ENCODE results near the gene PPIL4. TPM values are rescaled to one million over a fixed set of nuclear protein-coding genes. Genes with fewer than 3 reads are reported as not detected.

Gene PPIL4, protein sequence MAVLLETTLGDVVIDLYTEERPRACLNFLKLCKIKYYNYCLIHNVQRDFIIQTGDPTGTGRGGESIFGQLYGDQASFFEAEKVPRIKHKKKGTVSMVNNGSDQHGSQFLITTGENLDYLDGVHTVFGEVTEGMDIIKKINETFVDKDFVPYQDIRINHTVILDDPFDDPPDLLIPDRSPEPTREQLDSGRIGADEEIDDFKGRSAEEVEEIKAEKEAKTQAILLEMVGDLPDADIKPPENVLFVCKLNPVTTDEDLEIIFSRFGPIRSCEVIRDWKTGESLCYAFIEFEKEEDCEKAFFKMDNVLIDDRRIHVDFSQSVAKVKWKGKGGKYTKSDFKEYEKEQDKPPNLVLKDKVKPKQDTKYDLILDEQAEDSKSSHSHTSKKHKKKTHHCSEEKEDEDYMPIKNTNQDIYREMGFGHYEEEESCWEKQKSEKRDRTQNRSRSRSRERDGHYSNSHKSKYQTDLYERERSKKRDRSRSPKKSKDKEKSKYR
- polyA plus RNA-seq (ENCODE audit: insufficient read length in 4 of 4): 10 to 100 TPM; 52.1 to 66.2 (median 58.3) TPM

DNA sequence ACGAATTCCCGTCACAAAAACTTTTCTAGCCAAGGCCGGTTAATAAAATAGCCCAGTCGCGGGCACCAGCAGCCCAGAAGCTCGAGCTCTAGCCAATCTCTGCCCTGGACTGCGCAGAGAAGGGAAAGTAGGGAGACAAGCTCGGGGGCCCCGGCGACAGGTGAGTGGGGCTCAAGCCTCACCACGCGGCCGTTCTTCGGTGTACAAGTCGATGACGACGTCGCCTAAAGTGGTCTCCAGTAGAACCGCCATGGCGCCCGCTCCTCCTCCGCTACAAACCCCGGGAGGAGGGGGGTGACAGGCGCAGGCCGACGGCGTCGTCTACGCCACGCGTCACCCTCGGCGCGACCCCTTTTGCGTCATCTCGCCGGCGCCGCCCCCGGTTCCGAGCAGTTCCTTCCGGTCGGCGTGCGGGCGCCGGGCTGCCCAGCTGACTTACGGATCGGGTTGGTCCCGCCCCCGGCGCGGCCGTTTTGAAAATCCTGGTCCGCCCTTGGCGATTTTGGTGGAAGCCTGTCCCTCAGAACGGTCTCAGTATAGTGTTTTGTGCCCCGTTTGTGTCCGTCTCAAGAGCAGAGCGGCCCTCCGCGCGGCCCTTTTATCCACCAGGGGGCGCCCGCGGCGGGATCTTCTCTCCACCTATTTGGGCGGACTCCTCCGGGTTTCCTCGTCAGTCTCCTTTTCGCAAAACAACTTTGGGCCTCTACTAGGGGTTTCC lies at the start of gene PPIL4:
Gene PPIL4, minus strand, starts transcription at position 290 of the 718 bp plus-strand sequence. Its CDS starts 38 bp downstream, at position 252.
- peak in 3 of 4 donors; percentile 77 to 92 (median 92) for DNase-seq (ENCODE audit: low read depth in 4 of 4, low spot score in 2 of 4)

DNA sequence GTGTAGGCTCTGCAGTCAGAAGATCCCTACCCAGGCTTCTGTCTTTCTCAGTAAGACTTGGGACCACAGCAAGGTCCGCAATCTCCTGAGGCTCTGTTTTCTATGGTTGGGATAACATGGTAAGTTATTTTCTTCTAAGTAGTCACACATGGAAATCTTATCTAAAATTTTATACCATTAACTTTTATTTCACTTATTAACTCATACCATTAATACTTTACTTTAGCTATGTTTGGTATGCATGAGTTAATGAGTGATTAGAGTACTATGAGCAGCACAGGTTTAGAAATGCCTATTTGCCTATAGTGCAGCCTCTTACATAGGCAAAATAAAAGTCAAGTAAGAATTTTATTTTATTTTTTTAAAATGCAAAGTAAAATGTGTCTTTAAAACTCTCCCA lies 47.6 kb upstream of the PPIL4 start:
- DNase-seq (ENCODE audit: low read depth in 4 of 4, low spot score in 2 of 4): peak in 1 of 4 donors; percentile 24

DNA sequence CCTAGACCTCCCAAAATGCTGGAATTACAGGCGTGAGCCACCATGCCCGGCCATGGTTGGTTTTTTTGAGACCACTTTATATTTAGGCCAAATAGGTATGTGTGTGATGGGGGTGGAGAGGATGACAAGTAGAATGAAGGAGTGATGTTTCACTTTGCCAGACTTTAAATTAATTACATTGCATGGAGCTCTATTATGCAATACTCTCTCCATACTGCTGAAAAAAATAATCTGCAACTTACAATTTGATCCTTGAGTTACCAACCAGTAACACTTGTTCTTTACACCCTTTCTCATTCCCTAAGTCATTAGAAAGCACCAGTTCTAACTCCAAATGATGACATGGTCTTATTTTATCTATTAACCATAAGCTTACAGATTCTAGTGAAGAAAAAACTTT lies 47.1 kb upstream of the PPIL4 start:
- DNase-seq (ENCODE audit: low read depth in 4 of 4, low spot score in 2 of 4): no peak

- DNase-seq (ENCODE audit: low read depth in 4 of 4, low spot score in 2 of 4): no peak
Measured at GRCh38 chr6:149586149-149586548, 40.3 kb upstream of the PPIL4 start.

GRCh38 chr6:149581349-149581748 lies 35.5 kb upstream of the PPIL4 start:
- DNase-seq (ENCODE audit: low read depth in 4 of 4, low spot score in 2 of 4): no peak

- DNase-seq (ENCODE audit: low read depth in 4 of 4, low spot score in 2 of 4): no peak
Measured at GRCh38 chr6:149580880-149581279, 35.0 kb upstream of the PPIL4 start.

- DNase-seq (ENCODE audit: low read depth in 4 of 4, low spot score in 2 of 4): no peak
Measured at GRCh38 chr6:149567945-149568585, 22.2 kb upstream of the PPIL4 start.

DNA sequence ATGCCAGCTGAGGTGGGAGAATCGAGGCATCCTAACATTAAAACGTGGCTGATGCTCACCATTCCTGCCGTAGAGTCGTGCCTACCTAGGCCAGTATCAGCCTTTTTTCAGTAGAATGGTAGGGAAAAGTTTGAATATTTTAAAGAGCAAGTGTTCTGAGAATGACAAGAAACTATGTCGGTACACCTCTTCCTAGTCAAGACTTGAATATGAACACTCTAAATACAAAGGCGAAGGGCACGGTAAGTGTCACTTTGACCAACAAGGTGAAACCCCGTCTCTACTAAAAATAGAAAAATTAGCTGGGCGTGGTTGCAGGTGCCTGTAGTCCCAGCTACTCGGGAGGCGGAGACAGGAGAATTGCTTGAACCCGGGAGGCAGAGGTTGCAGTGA lies 21.3 kb upstream of the PPIL4 start:
- DNase-seq (ENCODE audit: low read depth in 4 of 4, low spot score in 2 of 4): no peak

GRCh38 chr6:149566410-149567193 lies 20.8 kb upstream of the PPIL4 start:
- peak in 1 of 4 donors; percentile 45 for DNase-seq (ENCODE audit: low read depth in 4 of 4, low spot score in 2 of 4)

DNA sequence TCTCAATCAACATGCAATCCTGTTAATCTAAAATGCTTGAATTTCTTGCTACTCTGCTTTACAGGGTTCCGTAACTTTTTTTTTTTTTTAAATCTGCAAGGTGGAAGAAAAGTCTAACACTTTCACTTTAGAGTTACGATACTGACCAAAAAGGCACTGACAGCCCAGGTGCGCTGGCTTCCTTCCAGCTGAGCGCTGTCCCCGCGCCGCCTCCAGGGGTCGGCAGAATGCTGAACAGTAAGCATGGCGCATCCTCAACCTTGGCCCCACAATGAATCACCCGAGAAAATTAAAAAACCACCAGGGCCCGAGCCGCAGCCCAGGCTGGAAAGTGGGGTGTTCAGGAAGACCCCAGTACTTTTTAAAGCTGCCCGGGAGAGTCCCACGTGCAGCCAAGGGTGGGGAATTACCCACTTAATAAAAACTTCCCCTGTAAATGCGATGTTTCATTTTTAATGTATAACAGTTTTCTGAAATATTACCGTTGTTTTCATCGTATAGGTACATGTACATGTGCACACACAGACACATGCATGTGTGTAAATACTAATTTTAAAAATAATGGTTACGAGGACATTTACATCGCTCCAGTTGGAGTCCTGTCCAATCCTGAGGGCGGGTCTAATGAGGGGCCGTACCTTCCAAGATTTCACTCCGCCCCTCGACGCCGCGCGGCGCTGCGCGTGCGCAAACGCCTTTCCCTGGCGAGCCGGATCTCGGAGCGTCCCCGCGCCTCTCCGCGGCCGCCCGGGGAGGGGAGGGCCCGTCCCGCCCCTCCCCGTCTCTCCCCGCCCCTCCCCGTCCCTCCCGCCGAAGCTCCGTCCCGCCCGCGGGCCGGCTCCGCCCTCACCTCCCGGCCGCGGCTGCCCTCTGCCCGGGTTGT lies 19.9 kb upstream of the PPIL4 start, which contains the start of gene GINM1:
Gene GINM1, plus strand, starts transcription at position 849 of the 883 bp plus-strand sequence. CDS start 40 bp downstream, outside the sequence.
- DNase-seq (ENCODE audit: low read depth in 4 of 4, low spot score in 2 of 4): peak in 3 of 4 donors; percentile 85 to 95 (median 94)

DNA sequence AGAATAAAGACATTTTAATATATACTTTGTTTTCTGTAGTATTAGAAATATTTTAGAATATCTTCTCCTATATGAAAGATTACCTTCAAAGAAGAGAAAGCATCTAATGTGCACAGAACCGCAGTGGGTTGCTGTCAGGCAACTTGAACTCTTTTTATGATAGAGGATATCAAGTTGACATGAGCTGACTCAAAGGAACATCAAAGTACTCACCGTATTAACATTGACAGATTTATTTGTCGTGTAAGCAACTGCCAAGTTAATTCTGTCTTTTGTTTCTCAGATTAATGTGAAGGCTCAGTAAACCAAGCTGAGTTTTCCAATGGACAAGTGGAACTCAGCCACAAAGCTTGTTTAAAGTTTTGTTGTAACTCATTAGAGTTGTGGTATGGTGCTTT lies 18.1 kb upstream of the PPIL4 start:
- no peak for DNase-seq (ENCODE audit: low read depth in 4 of 4, low spot score in 2 of 4)

DNA sequence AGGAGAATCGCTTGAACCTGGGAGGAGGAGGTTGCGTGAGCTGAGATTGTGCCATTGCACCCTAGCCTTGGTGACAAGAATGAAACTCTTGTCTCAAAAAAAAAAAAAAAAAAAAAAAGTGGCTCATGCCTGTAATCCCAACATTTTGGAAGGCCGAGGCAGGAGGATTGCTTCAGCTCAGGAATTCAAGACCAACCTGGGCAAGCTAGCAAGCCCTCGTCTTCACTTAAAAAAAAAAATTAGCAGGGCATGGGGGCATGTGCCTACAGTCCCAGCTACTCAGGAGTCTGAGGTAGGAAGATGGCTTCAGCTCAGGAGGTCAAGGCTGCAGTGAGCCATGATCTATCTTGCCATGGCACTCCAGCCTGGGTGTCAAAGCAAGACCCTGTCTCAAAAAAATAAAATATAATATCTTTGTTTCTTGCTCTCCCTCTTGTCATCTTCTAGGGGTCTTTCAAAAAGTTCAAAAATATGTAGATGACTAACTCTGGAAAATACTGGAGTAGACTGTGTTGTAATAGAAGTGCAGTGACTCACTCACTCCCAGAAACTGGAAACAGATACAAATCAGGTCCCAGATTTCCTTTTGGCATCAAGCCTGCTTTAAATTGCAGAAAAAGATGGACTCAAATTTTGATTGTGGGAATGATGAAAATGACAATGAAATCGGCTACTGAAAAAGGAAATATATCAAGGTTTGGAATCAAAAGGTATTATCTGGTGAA lies 17.5 kb upstream of the PPIL4 start:
- no peak for DNase-seq (ENCODE audit: low read depth in 4 of 4, low spot score in 2 of 4)

DNA sequence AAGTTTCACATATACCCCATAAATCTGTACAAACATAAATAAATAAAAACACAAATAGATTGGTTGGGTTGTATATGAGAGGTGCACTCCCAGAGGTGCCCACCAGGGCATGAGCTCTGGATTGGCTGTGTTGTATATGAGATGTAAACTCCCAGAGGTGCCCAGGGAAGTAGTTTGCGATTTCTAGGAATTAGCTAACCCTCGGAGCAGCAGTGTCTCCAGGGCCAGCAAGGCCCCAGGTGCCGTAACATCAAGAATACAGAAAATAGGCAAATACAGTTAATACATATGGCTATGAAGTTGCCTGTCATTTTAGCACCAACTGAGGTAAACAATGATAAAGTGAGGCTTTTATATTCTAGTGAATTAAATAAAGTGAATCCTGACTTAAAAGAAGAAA lies 14.9 kb upstream of the PPIL4 start:
- no peak for DNase-seq (ENCODE audit: low read depth in 4 of 4, low spot score in 2 of 4)

- no peak for DNase-seq (ENCODE audit: low read depth in 4 of 4, low spot score in 2 of 4)
Measured at GRCh38 chr6:149559389-149559788, 13.5 kb upstream of the PPIL4 start.

DNA sequence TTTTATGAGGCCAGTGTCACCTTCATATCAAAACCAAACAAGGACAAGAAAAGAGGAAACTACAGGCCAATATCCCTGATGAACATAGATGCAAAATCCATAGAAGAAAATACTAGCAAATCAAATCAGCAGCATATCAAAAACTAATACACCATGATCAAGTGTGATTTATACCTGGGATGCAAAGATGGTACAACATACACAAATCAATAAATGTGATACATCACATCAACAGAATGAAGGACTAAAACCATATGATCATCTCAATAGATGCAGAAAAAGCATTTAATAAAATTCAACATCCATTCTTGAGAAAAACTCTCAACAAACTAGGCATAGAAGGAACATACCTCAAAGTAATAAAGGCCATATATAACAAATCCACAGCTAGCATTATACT lies 12.2 kb upstream of the PPIL4 start:
- DNase-seq (ENCODE audit: low read depth in 4 of 4, low spot score in 2 of 4): no peak

- no peak for DNase-seq (ENCODE audit: low read depth in 4 of 4, low spot score in 2 of 4)
Measured at GRCh38 chr6:149551920-149552319, 6.1 kb upstream of the PPIL4 start.

- DNase-seq (ENCODE audit: low read depth in 4 of 4, low spot score in 2 of 4): peak in 2 of 4 donors; percentile 52 to 54
Measured at GRCh38 chr6:149545258-149545753, 537 bp downstream of the PPIL4 start.

DNA sequence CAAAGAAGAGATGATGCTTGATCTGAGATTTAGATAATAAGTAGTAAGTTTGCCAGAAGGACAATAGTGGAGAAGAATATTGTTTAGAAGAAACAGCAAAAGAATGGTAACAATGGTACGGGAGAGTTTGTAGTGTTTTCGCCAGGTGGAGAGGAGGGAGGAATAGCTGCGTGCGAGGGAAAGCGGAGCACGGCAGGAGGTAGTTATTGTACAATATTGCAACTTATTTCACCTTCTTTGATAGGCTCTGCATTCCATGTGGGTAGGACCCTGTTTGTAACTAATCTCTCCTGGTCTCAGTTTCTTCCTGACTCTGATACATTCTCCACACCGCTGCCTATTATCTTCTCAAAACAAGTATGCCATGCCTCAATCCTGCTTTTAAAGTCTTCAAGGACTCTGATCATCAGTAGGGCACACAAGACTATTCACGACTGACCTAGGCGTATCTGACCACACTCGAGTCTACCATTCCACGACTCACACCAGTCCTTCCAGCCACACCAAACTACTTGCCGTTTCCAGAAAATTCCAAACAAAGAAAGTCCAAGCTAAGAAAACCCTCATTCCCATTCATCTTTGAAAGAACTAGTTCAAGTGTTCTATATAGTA lies 1.1 kb downstream of the PPIL4 start:
- no peak for DNase-seq (ENCODE audit: low read depth in 4 of 4, low spot score in 2 of 4)

All from left renal cortex interstitium (tissue), 4 donors.